Measurements from ENCODE around the gene BCL2L14.

- TF ChIP-seq CTCF (conservative IDR thresholded peaks at IDR 0.05; ENCODE audit: low read depth, low read length), result no peak
- TF ChIP-seq MAZ (IDR thresholded peaks at IDR 0.05; ENCODE audit: borderline replicate concordance, low read depth, low read length), result no peak
- TF ChIP-seq POLR2A (IDR thresholded peaks at IDR 0.05; ENCODE audit: low read depth, low read length), result no peak
- no peak for TF ChIP-seq ELK1 (IDR thresholded peaks at IDR 0.05; ENCODE audit: borderline replicate concordance, low read depth, low read length)
- no peak for TF ChIP-seq RCOR1 (IDR thresholded peaks at IDR 0.05; ENCODE audit: insufficient replicate concordance, low read length)
- TF ChIP-seq RAD21 (IDR thresholded peaks at IDR 0.05; ENCODE audit: low read length), result no peak
- TF ChIP-seq MXI1 (IDR thresholded peaks at IDR 0.05; ENCODE audit: borderline replicate concordance, low read depth, low read length), result no peak
- TF ChIP-seq USF2 (IDR thresholded peaks at IDR 0.05; ENCODE audit: low read depth, low read length), result no peak
- TF ChIP-seq RFX5 (IDR thresholded peaks at IDR 0.05; ENCODE audit: low read depth, low read length), result no peak
- TF ChIP-seq SMC3 (IDR thresholded peaks at IDR 0.05; ENCODE audit: low read depth, low read length), result no peak
- no peak for TF ChIP-seq NFE2L2 (IDR thresholded peaks at IDR 0.05; ENCODE audit: low read depth, low read length)
Measured at GRCh38 chr12:12098691-12099015, 27.9 kb downstream of the BCL2L14 start.
